ENCODE results near the gene DMD. TPM values are rescaled to one million over a fixed set of nuclear protein-coding genes. Genes with fewer than 3 reads are reported as not detected.
"Not testable (repeated sequence)": the region's sequence is repeated elsewhere in the genome, so short reads cannot be mapped to it uniquely, and the experiment has no call there.

Gene DMD
- total RNA-seq, 4 donors from 2014 or later, result 18.7 to 69.5 (median 38.5) TPM

DNA sequence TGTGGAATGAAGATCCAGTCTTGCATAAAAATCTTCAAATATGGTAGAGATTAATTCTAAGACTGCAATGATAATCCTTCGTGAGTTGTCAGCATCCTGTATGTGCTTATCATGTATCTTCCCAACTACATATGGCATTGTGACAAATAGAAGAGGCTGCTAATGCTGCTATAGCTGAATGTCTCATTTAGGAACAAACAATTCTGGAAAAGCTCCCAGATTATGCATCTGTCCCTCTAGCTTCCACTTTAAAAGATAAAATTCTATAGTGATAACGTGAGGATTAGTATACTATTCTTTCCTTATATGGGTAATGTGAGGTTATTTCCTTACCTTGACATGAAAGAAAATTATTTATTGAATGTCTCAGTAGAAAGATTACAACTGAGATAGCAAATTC is 930.9 kb downstream of the DMD start:
- 38% methylated on average over 2 of the region's 2 CpGs for WGBS
- no peak overlapping the region for H3K4me3 ChIP-seq
- no peak for TF ChIP-seq POLR2AphosphoS5 (IDR thresholded peaks at IDR 0.05)
- no peak for TF ChIP-seq EP300 (IDR thresholded peaks at IDR 0.05)
- TF ChIP-seq POLR2A (IDR thresholded peaks at IDR 0.05), result no peak
- TF ChIP-seq CTCF (IDR thresholded peaks at IDR 0.05), result no peak
- H3K36me3 ChIP-seq, result no peaks in the 10 kb centered on the region
- H3K4me1 ChIP-seq, result no peaks in the 10 kb centered on the region
- no peak for DNase-seq (ENCODE audit: low spot score in 2 of 2)
- no peaks in the 10 kb centered on the region for H3K9me3 ChIP-seq
- no peak overlapping the region for H3K27ac ChIP-seq
- no peaks in the 10 kb centered on the region for H3K27me3 ChIP-seq

DNA sequence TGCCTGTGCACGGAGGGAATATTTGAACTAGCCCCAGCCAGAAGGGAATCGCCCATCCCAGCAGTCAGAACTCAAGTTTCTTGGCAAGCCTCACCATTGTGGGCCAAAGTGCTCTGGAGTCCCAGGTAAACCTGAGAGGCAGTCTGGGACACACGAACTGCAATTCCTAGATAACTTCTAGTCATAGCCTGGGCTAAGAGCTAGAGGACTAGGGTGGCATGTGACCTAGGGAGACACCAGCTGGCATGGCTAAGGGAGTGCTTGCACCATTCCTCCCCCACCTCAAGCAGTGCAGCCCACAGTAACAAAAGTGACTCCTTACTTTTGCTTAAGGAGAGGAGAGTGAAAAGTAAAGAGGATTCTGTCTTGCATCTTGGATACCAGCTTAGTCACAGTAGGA is 935.2 kb downstream of the DMD start:
- WGBS, result 33% methylated on average over 1 of the region's 3 CpGs
- no peak for DNase-seq (ENCODE audit: low spot score in 2 of 2)
- Histone ChIP-seq H3K27me3 (no peaks in the 10 kb centered on the region), H3K27ac (no peak overlapping the region), H3K9me3 (no peaks in the 10 kb centered on the region), H3K36me3 (no peaks in the 10 kb centered on the region), H3K4me3 (no peak overlapping the region), H3K4me1 (no peaks in the 10 kb centered on the region)
- TF ChIP-seq CTCF (IDR thresholded peaks at IDR 0.05) (no peak), POLR2AphosphoS5 (IDR thresholded peaks at IDR 0.05) (no peak), EP300 (IDR thresholded peaks at IDR 0.05) (no peak), POLR2A (IDR thresholded peaks at IDR 0.05) (no peak)

- H3K27ac ChIP-seq, result no peak overlapping the region
- no peak for DNase-seq (ENCODE audit: low spot score in 2 of 2)
- no peaks in the 10 kb centered on the region for H3K36me3 ChIP-seq
- H3K4me3 ChIP-seq, result no peak overlapping the region
- no peaks in the 10 kb centered on the region for H3K27me3 ChIP-seq
- no peaks in the 10 kb centered on the region for H3K4me1 ChIP-seq
- no peak for TF ChIP-seq POLR2A (IDR thresholded peaks at IDR 0.05)
- no peak for TF ChIP-seq CTCF (IDR thresholded peaks at IDR 0.05)
- TF ChIP-seq POLR2AphosphoS5 (IDR thresholded peaks at IDR 0.05), result no peak
- no peak for TF ChIP-seq EP300 (IDR thresholded peaks at IDR 0.05)
- no peaks in the 10 kb centered on the region for H3K9me3 ChIP-seq
Observed at GRCh38 chrX:32269866-32270265, 941.5 kb downstream of the DMD start.

DNA sequence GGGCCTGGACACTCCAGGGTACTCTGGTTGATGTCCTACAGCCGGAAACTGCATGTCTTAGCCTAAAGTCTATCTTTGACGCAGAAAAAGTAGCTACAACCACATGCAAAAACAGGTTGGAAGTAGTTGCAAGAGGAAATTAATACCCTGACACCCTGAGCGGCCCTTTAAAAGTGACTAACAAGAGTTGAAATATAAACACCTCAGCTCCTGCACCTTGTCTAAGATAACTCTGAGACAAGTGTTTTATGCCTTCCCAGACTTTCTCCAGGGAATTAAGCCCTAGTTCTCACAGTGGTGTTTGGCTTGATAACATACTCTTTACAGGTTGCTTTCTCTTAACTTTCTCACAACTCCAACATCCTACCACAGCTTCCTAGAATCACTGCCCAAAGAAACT is 943.1 kb downstream of the DMD start:
- no peak for DNase-seq (ENCODE audit: low spot score in 2 of 2)
- H3K36me3 ChIP-seq, result no peaks in the 10 kb centered on the region
- H3K27me3 ChIP-seq, result no peaks in the 10 kb centered on the region
- no peak overlapping the region for H3K4me3 ChIP-seq
- WGBS, result 74% methylated on average over 3 of the region's 3 CpGs
- H3K27ac ChIP-seq, result no peak overlapping the region
- no peak for TF ChIP-seq POLR2A (IDR thresholded peaks at IDR 0.05)
- TF ChIP-seq CTCF (IDR thresholded peaks at IDR 0.05), result no peak
- no peak for TF ChIP-seq EP300 (IDR thresholded peaks at IDR 0.05)
- no peak for TF ChIP-seq POLR2AphosphoS5 (IDR thresholded peaks at IDR 0.05)
- H3K9me3 ChIP-seq, result no peaks in the 10 kb centered on the region
- H3K4me1 ChIP-seq, result no peaks in the 10 kb centered on the region

- TF ChIP-seq CTCF (IDR thresholded peaks at IDR 0.05), result no peak
- TF ChIP-seq POLR2AphosphoS5 (IDR thresholded peaks at IDR 0.05), result no peak
- no peak for TF ChIP-seq POLR2A (IDR thresholded peaks at IDR 0.05)
- TF ChIP-seq EP300 (IDR thresholded peaks at IDR 0.05), result no peak
- H3K9me3 ChIP-seq, result no peaks in the 10 kb centered on the region
- 68% methylated on average over 2 of the region's 2 CpGs for WGBS
- H3K27ac ChIP-seq, result no peak overlapping the region
- H3K27me3 ChIP-seq, result no peaks in the 10 kb centered on the region
- no peaks in the 10 kb centered on the region for H3K4me1 ChIP-seq
- DNase-seq (ENCODE audit: low spot score in 2 of 2), result no peak
- H3K4me3 ChIP-seq, result no peak overlapping the region
- H3K36me3 ChIP-seq, result no peaks in the 10 kb centered on the region
Observed at GRCh38 chrX:32267796-32268195, 943.6 kb downstream of the DMD start.

DNA sequence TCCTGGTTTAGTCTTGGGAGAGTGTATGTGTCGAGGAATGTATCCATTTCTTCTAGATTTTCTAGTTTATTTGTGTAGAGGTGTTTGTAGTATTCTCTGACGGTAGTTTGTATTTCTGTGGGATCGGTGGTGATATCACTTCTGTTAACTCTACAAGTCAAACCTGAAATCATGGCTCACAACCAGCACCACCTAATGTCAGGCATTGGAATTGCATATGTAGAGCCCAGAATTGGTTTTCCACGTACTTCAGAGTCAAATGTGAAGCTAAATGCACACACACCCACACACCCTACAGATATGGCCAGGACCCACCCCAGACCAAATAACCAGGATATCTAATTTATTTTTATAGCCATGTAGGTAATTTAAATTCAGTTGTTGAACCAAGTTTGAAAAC is 964.7 kb downstream of the DMD start:
- WGBS, result 53% methylated on average over 4 of the region's 4 CpGs
- not testable (repeated sequence) for H3K27me3 ChIP-seq; DNase-seq (ENCODE audit: low spot score in 2 of 2); H3K4me1 ChIP-seq; H3K4me3 ChIP-seq; H3K27ac ChIP-seq; H3K36me3 ChIP-seq; H3K9me3 ChIP-seq
